Smooth muscle cell of the umbilical artery (primary cell): ENCODE results near the gene RGSL1. TPM values are rescaled to one million over a fixed set of nuclear protein-coding genes. Genes with fewer than 3 reads are reported as not detected.

Experiments used
- total RNA-seq: library from RNA; depleted of rRNA; stranded (reverse); fragments of >200 nt; gene quantifications from 2 replicates; pipeline ENCODE4 v1.2.3, GENCODE V29; 2014

The RGSL1 gene
- not detected in 2 replicates for total RNA-seq

GRCh38 chr1:182450087-182450486 lies at the start of gene RGSL1:
TSS of gene RGSL1 (plus strand) at chr1:182450146. CDS start at chr1:182450166, 20 bp downstream.

GRCh38 chr1:182400567-182400966 lies 49.4 kb upstream of the RGSL1 start, which contains the start of gene TEDDM1:
TSS of gene TEDDM1 (minus strand) at chr1:182400667. CDS start at chr1:182400485, 182 bp downstream.

GRCh38 chr1:182588500-182589396 lies 138.8 kb downstream of the RGSL1 start, which contains the start of gene RNASEL:
TSS of gene RNASEL (minus strand) at chr1:182589256. CDS start at chr1:182586806, 2,450 bp downstream.

GRCh38 chr1:182604175-182605164 lies 154.5 kb downstream of the RGSL1 start, which contains the start of gene RGS16:
TSS of gene RGS16 (minus strand) at chr1:182604389. CDS start at chr1:182604259, 130 bp downstream.

Other genes starting within 250 kb of the RGSL1 start
- 95.9 and 142 TPM in 2 replicates for gene GLUL, start 58.4 kb upstream of the RGSL1 start, total RNA-seq
- not detected in 2 replicates for gene TEDDM1, start 49.5 kb upstream of the RGSL1 start, total RNA-seq
- gene RNASEL, start 139.1 kb downstream of the RGSL1 start, total RNA-seq: 6.8 and 13.7 TPM in 2 replicates
- gene RGS16, start 154.2 kb downstream of the RGSL1 start, total RNA-seq: 0.14 and 0.30 TPM in 2 replicates
- gene RGS8, start 234.4 kb downstream of the RGSL1 start, total RNA-seq: not detected in 2 replicates